C4-2B (cell line): ENCODE measurements around the gene MET.

Source experiments
- H3K27ac ChIP-seq: fragments of 450-650 bp; 2 replicates; pipeline ENCODE4 v1.5.1; 2017
- CTCF ChIP-seq: fragments of 450-650 bp; conservative IDR thresholded peaks from 2 replicates; pipeline ENCODE4 v1.5.1; 2017; ENCODE audit warnings: mild to moderate bottlenecking
- ZFX ChIP-seq: fragments of 450-650 bp; IDR thresholded peaks from 2 replicates; pipeline ENCODE4 v1.6.1; 2017

Gene MET

GRCh38 chr7:116671681-116672595, at the start of gene MET:
Gene MET, plus strand, starts transcription at chr7:116672196. Its CDS starts 26,889 bp downstream, at chr7:116699085.
- peak within 1 kb of the TSS; percentile 38 for H3K27ac ChIP-seq
- peak; percentile 74 for TF ChIP-seq CTCF
- TF ChIP-seq ZFX, result peak; percentile 16; the same call in 1 of the 2 replicates

GRCh38 chr7:116626886-116627285, 45.1 kb upstream of the MET start:
- TF ChIP-seq CTCF, result no peak
- no peak for TF ChIP-seq ZFX
- no peak overlapping the region for H3K27ac ChIP-seq

- TF ChIP-seq CTCF (no peak), ZFX (no peak)
- no peak overlapping the region for H3K27ac ChIP-seq
Observed at GRCh38 chr7:116629051-116629463, 42.9 kb upstream of the MET start.

- H3K27ac ChIP-seq, result no peak overlapping the region
Observed at GRCh38 chr7:116630357-116630756, 41.6 kb upstream of the MET start.

GRCh38 chr7:116630932-116631671, 40.9 kb upstream of the MET start:
- no peak overlapping the region for H3K27ac ChIP-seq
- TF ChIP-seq CTCF (no peak), ZFX (no peak)

More at GRCh38 chr7:116630357-116630756, 41.6 kb upstream of the MET start:
- TF ChIP-seq ZFX, result no peak
- TF ChIP-seq CTCF, result no peak

- no peak overlapping the region for H3K27ac ChIP-seq
- no peak for TF ChIP-seq CTCF
Observed at GRCh38 chr7:116631676-116632075, 40.3 kb upstream of the MET start.

- no peak overlapping the region for H3K27ac ChIP-seq
Observed at GRCh38 chr7:116632384-116632783, 39.6 kb upstream of the MET start.

More at GRCh38 chr7:116632384-116632783, 39.6 kb upstream of the MET start:
- TF ChIP-seq ZFX, result no peak
